H9 (cell line): Measurements from ENCODE around the gene PARL. TPM values are rescaled to one million over a fixed set of nuclear protein-coding genes. Genes with fewer than 3 reads are reported as not detected.

Source experiments
- DNase-seq: peaks from one replicate; pipeline ENCODE4 v3.0.0-alpha.2; 2017
- H2AFZ ChIP-seq: one replicate; pipeline ENCODE4 v1.6.1; 2013; ENCODE audit warnings: mild to moderate bottlenecking, low read length, control low read depth, moderate library complexity
- H2AK5ac ChIP-seq: 2 replicates; pipeline ENCODE4 v1.6.1; 2013; ENCODE audit warnings: low read length, control low read depth, mixed read lengths; ENCODE audit not compliant: insufficient read length
- H2BK120ac ChIP-seq: one replicate; pipeline ENCODE4 v1.6.1; 2013; ENCODE audit warnings: low read depth, mild to moderate bottlenecking, low read length, control low read depth, inconsistent platforms; ENCODE audit not compliant: poor library complexity, severe bottlenecking
- H2BK12ac ChIP-seq: 2 replicates; pipeline ENCODE4 v1.6.1; 2013; ENCODE audit warnings: low read length, control low read depth, mixed read lengths, low read depth; ENCODE audit not compliant: insufficient read length
- H2BK15ac ChIP-seq: 2 replicates; pipeline ENCODE4 v1.6.1; 2013; ENCODE audit warnings: low read depth, low read length, control low read depth
- H2BK20ac ChIP-seq: one replicate; pipeline ENCODE4 v1.6.1; 2013; ENCODE audit warnings: low read depth, mild to moderate bottlenecking, low read length, control low read depth, inconsistent platforms; ENCODE audit not compliant: poor library complexity, severe bottlenecking
- H2BK5ac ChIP-seq: 2 replicates; pipeline ENCODE4 v1.6.1; 2013; ENCODE audit warnings: low read length, control low read depth, mixed read lengths; ENCODE audit not compliant: insufficient read length
- H3K14ac ChIP-seq: 2 replicates; pipeline ENCODE4 v1.6.1; 2013; ENCODE audit warnings: low read length, control low read depth; ENCODE audit not compliant: insufficient read depth
- H3K18ac ChIP-seq: 2 replicates; pipeline ENCODE4 v1.6.1; 2013; ENCODE audit warnings: low read depth, mild to moderate bottlenecking, mixed read lengths, low read length, control low read depth; ENCODE audit not compliant: insufficient read length
- H3K23ac ChIP-seq: 2 replicates; pipeline ENCODE4 v1.6.1; 2013; ENCODE audit warnings: low read length, control low read depth, mixed read lengths, low read depth; ENCODE audit not compliant: insufficient read length
- H3K23me2 ChIP-seq: 2 replicates; pipeline ENCODE4 v1.6.1; 2013; ENCODE audit warnings: low read depth, mild to moderate bottlenecking, mixed read lengths, low read length, control low read depth; ENCODE audit not compliant: insufficient read length, poor library complexity, severe bottlenecking
- H3K27ac ChIP-seq: 2 replicates; pipeline ENCODE4 v1.5.1; 2013; ENCODE audit warnings: low read length, control low read depth, mixed read lengths, low read depth; ENCODE audit not compliant: insufficient read length
- H3K27me3 ChIP-seq: 2 replicates; pipeline ENCODE4 v1.6.1; 2013; ENCODE audit warnings: low read length, control low read depth, inconsistent platforms; ENCODE audit not compliant: insufficient read depth
- H3K4ac ChIP-seq: 2 replicates; pipeline ENCODE4 v1.6.1; 2013; ENCODE audit warnings: low read depth, mild to moderate bottlenecking, control low read depth, inconsistent platforms, low read length, moderate library complexity
- H3K4me1 ChIP-seq: 2 replicates; pipeline ENCODE4 v1.6.1; 2013; ENCODE audit warnings: low read length, control low read depth, inconsistent platforms; ENCODE audit not compliant: insufficient read depth
- H3K4me2 ChIP-seq: 2 replicates; pipeline ENCODE4 v1.6.1; 2013; ENCODE audit warnings: low read length, control low read depth, mixed read lengths; ENCODE audit not compliant: insufficient read length, insufficient read depth
- H3K56ac ChIP-seq: 2 replicates; pipeline ENCODE4 v1.6.1; 2013; ENCODE audit warnings: low read depth, mild to moderate bottlenecking, mixed read lengths, low read length, control low read depth; ENCODE audit not compliant: insufficient read length
- H3K79me1 ChIP-seq: 2 replicates; pipeline ENCODE4 v1.6.1; 2013; ENCODE audit warnings: low read depth, mild to moderate bottlenecking, moderate library complexity, low read length, control low read depth, inconsistent platforms; ENCODE audit not compliant: insufficient read depth, poor library complexity, severe bottlenecking
- H3K79me2 ChIP-seq: 2 replicates; pipeline ENCODE4 v1.6.1; 2013; ENCODE audit warnings: low read length, control low read depth, inconsistent platforms; ENCODE audit not compliant: insufficient read depth
- H3K9ac ChIP-seq: 2 replicates; pipeline ENCODE4 v1.6.1; 2013; ENCODE audit warnings: low read length, control low read depth, mixed read lengths; ENCODE audit not compliant: insufficient read length; ENCODE audit errors: extremely low read depth
- H3K9me3 ChIP-seq: one replicate; pipeline ENCODE4 v1.6.1; 2013; ENCODE audit warnings: low read depth, low read length, inconsistent platforms; ENCODE audit not compliant: control insufficient read depth
- H3T11ph ChIP-seq: one replicate; pipeline ENCODE4 v1.6.1; 2013; ENCODE audit warnings: mild to moderate bottlenecking, low read length, control low read depth, inconsistent platforms
- H4K20me1 ChIP-seq: one replicate; pipeline ENCODE4 v1.6.1; 2013; ENCODE audit not compliant: control insufficient read depth, insufficient read length, insufficient read depth
- H4K5ac ChIP-seq: 2 replicates; pipeline ENCODE4 v1.6.1; 2013; ENCODE audit warnings: low read depth, mild to moderate bottlenecking, mixed read lengths, low read length, control low read depth; ENCODE audit not compliant: insufficient read length
- H4K8ac ChIP-seq: replicated peaks from 2 replicates; pipeline ENCODE4 v1.6.1; 2013; ENCODE audit warnings: low read length, control low read depth, mixed read lengths, low read depth; ENCODE audit not compliant: insufficient read length
- H4K91ac ChIP-seq: 2 replicates; pipeline ENCODE4 v1.6.1; 2013; ENCODE audit warnings: low read depth, mild to moderate bottlenecking, moderate library complexity, mixed read lengths, low read length, control low read depth; ENCODE audit not compliant: insufficient read length
- H3K27ac Mint-ChIP-seq, 3 experiments: 2 replicates in 2 of 3; 3 replicates in 1 of 3; pipeline ENCODE4 v1.8.0; 2020 to 2021; ENCODE audit warnings: mixed read lengths in 3 of 3, mild to moderate bottlenecking in 1 of 3, moderate library complexity in 1 of 3
- H3K27me3 Mint-ChIP-seq: 2 replicates; pipeline ENCODE4 v1.8.0; 2021; ENCODE audit warnings: low read depth, mild to moderate bottlenecking, moderate library complexity, mixed read lengths
- H3K36me3 Mint-ChIP-seq, 3 experiments: 2 replicates in 2 of 3; 3 replicates in 1 of 3; pipeline ENCODE4 v1.8.0; 2020 to 2021; ENCODE audit warnings: low read depth in 3 of 3, mixed read lengths in 3 of 3; ENCODE audit not compliant: insufficient read depth in 1 of 3
- H3K4me1 Mint-ChIP-seq, 2 experiments: 2 replicates each; pipeline ENCODE4 v1.8.0; 2020; ENCODE audit warnings: mixed read lengths in 2 of 2
- H3K4me3 Mint-ChIP-seq, 2 experiments: 2 replicates in 1 of 2; 3 replicates in 1 of 2; pipeline ENCODE4 v1.8.0; 2020 to 2021; ENCODE audit warnings: mild to moderate bottlenecking in 2 of 2, mixed read lengths in 2 of 2, moderate library complexity in 1 of 2
- H3K9me3 Mint-ChIP-seq, 2 experiments: 2 replicates in 1 of 2; 3 replicates in 1 of 2; pipeline ENCODE4 v1.8.0; 2020; ENCODE audit warnings: mild to moderate bottlenecking in 2 of 2, mixed read lengths in 2 of 2, moderate library complexity in 1 of 2
- WGBS: extraction: QIAGEN DNeasy Blood & Tissue Kit; methylation state at CpG from one replicate; pipeline ENCODE4 v1.1.7; 2013; ENCODE audit warnings: missing lambda C conversion rate, low lambda C conversion rate, mixed read lengths; ENCODE audit not compliant: insufficient read length; ENCODE audit errors: extremely low coverage; 5-methylcytosine and 5-hydroxymethylcytosine counted together
- total RNA-seq: library from RNA; stranded (reverse); gene quantifications from 2 replicates; pipeline ENCODE4 v1.2.1, GENCODE V29; 2021
- TF ChIP-seq, protein P1 (sequence below): fragments of 200-600 bp; sonication (generic); conservative IDR thresholded peaks from 3 replicates; pipeline ENCODE4 v1.8.0; 2021; ENCODE audit warnings: antibody characterized with exemption, mild to moderate bottlenecking

The PARL gene
- total RNA-seq, 1 experiment from 2014 or later: 94.5 TPM

DNA sequence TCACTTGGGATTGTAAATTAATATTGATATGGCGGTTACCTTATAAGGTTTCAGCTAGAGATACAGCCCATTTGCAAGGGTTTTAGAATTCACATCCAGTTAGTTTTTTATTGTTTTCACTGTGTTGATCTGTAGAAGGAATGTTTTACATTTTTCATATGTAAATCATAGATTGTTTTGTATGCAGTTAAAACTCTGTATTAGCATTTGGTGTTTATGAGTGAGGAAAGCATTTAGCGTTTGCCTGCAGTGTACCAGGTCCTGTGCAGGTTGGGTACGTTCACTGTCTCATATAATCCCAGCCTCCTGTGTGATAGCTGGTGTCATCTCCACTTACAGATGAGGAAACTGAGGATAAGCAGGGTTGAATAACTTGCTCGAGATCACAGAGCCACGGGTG lies 83.1 kb downstream of the PARL start:
- Histone ChIP-seq H4K20me1 (no peaks in the 10 kb centered on the region), H2BK5ac (no peak overlapping the region), H4K91ac (no peak overlapping the region), H3K9me3 (no peaks in the 10 kb centered on the region), H3K79me1 (no peaks in the 10 kb centered on the region), H3K18ac (no peak overlapping the region), H3K56ac (no peak overlapping the region), H3K23me2 (no peaks in the 10 kb centered on the region), H2AFZ (no peak overlapping the region), H2BK120ac (no peak overlapping the region), H2BK12ac (no peak overlapping the region), H3K27ac (no peak overlapping the region), H3K14ac (no peak overlapping the region), H4K8ac (no peak overlapping the region), H4K5ac (no peak overlapping the region), H3K4me2 (no peak overlapping the region), H3K79me2 (no peaks in the 10 kb centered on the region), H2BK20ac (no peak overlapping the region), H3K23ac (no peak overlapping the region), H3K27me3 (no peaks in the 10 kb centered on the region), H3K9ac (no peak overlapping the region), H2AK5ac (no peak overlapping the region), H3T11ph (no peak overlapping the region), H2BK15ac (no peak overlapping the region), H3K4me1 (no peaks in the 10 kb centered on the region), H3K4ac (no peak overlapping the region)
- Mint-ChIP-seq H3K4me3 (no peak overlapping the region), H3K36me3 (peaks cover 36 to 88% (median 78%) of the 10 kb centered on the region in 3 experiments), H3K27ac (no peak overlapping the region), H3K27me3 (no peaks in the 10 kb centered on the region; the same call in 1 of the 2 replicates), H3K9me3 (no peaks in the 10 kb centered on the region), H3K4me1 (no peaks in the 10 kb centered on the region)
- TF ChIP-seq, protein P1, sequence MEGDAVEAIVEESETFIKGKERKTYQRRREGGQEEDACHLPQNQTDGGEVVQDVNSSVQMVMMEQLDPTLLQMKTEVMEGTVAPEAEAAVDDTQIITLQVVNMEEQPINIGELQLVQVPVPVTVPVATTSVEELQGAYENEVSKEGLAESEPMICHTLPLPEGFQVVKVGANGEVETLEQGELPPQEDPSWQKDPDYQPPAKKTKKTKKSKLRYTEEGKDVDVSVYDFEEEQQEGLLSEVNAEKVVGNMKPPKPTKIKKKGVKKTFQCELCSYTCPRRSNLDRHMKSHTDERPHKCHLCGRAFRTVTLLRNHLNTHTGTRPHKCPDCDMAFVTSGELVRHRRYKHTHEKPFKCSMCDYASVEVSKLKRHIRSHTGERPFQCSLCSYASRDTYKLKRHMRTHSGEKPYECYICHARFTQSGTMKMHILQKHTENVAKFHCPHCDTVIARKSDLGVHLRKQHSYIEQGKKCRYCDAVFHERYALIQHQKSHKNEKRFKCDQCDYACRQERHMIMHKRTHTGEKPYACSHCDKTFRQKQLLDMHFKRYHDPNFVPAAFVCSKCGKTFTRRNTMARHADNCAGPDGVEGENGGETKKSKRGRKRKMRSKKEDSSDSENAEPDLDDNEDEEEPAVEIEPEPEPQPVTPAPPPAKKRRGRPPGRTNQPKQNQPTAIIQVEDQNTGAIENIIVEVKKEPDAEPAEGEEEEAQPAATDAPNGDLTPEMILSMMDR: no peak
- DNase-seq: no peak
- WGBS: no CpG with 5 or more reads among the region's 5 CpGs
